Omental fat pad (tissue), 4 donors: ENCODE measurements around the gene MBNL2. TPM values are rescaled to one million over a fixed set of nuclear protein-coding genes. Genes with fewer than 3 reads are reported as not detected.

Experiments
- ATAC-seq: fragments of 150-250 bp; one replicate; pipeline ENCODE4 v1.9.1; 2016; ENCODE audit warnings: mild to moderate bottlenecking, moderate library complexity; ENCODE audit not compliant: low FRiP score
- DNase-seq: peaks from one replicate; pipeline ENCODE4 v3.0.0-alpha.2; 2019; ENCODE audit warnings: low spot score
- CTCF ChIP-seq, 3 donors: fragments of 450-650 bp; IDR thresholded peaks; one replicate each; pipeline ENCODE4 v1.5.1; 2016 to 2017; ENCODE audit warnings: antibody characterized with exemption in 3 of 3, mild to moderate bottlenecking in 3 of 3, moderate library complexity in 2 of 3
- total RNA-seq, 4 donors: library from RNA; depleted of rRNA; stranded (reverse); fragments of >200 nt; gene quantifications; one replicate each; pipeline ENCODE4 v1.1.0, GENCODE V29; 2016

MBNL2 gene
- total RNA-seq, 4 donors from 2014 or later, result 105 to 132 (median 123) TPM

GRCh38 chr13:97308735-97309429 lies 86.7 kb downstream of the MBNL2 start:
- ATAC-seq (no peak), DNase-seq (no peak)
- no peak for TF ChIP-seq CTCF (IDR thresholded peaks at IDR 0.05)

DNA sequence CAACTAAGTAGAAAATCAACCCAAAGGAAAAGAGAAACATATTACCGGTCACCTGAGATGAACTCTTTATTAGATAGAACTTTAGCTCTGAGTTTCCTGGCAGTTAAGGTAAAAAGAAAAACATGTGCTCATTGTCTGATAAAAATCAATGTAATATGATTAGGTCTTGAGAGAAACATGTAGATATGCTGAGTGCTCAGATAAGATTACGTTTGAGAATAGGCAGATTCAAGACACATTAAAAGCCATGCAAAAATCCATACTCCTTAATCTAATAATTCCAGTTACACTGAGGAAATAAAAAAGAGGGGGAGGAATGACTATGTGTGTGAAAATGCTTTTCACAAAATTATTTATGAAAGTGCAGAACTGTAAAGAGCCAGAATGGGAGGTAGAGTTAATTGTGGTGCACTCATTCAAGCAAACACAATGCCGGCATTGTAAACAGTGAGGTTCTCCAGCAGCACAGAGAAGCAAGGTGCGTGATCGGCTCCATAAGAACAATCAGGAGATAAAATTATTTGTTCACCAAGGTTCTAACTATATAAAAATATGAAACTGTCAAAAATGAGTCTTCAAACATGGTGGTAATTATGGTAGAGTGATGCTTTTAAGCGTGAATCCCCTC lies 88.8 kb downstream of the MBNL2 start:
- no peak for TF ChIP-seq CTCF (IDR thresholded peaks at IDR 0.05)
- DNase-seq (no peak), ATAC-seq (no peak)

DNA sequence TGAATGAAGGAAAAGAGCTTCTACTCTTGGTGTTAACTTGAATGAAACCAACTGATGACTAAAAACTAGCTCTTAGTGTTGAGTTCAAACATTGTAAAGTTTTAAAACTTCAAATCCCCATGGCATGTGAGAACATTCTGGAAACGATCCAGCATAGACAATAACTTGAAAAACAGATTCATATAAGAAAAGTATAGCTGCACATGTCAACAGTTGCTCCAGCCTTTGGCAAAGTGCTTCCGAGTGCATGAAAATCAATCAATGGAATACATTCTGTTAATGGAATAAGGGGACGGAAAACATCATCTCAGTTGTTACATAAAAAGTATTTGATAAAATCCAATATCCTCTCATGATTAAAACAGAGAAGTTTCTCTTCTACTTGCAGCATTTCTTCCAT lies 89.8 kb downstream of the MBNL2 start:
- no peak for ATAC-seq
- TF ChIP-seq CTCF (IDR thresholded peaks at IDR 0.05), result no peak
- DNase-seq, result no peak

GRCh38 chr13:97313551-97314260 lies 91.6 kb downstream of the MBNL2 start:
- TF ChIP-seq CTCF (IDR thresholded peaks at IDR 0.05), result no peak
- ATAC-seq (no peak), DNase-seq (no peak)

- no peak for DNase-seq
- no peak for TF ChIP-seq CTCF (IDR thresholded peaks at IDR 0.05)
- no peak for ATAC-seq
These were observed 94.3 kb downstream of the MBNL2 start for GRCh38 chr13:97316390-97316789.

- DNase-seq, result no peak
- ATAC-seq, result no peak
- TF ChIP-seq CTCF (IDR thresholded peaks at IDR 0.05), result no peak
These were observed 95.8 kb downstream of the MBNL2 start for GRCh38 chr13:97317933-97318332.
